ENCODE measurements around the gene ALPK3. TPM values are rescaled to one million over a fixed set of nuclear protein-coding genes. Genes with fewer than 3 reads are reported as not detected.
A peak's percentile ranks its signal among the peaks of the same experiment; 100 is the strongest.

Gene ALPK3
- total RNA-seq, 4 donors from 2014 or later: 0.88 to 6.3 (median 3.4) TPM

GRCh38 chr15:84811828-84812227, 5.3 kb upstream of the ALPK3 start:
- H3K36me3 ChIP-seq: no peaks in the 10 kb centered on the region
- no peak overlapping the region for H3K4me3 ChIP-seq
- TF ChIP-seq POLR2A (IDR thresholded peaks at IDR 0.05): no peak
- TF ChIP-seq CTCF (IDR thresholded peaks at IDR 0.05): no peak
- no peaks in the 10 kb centered on the region for H3K9me3 ChIP-seq
- DNase-seq: no peak
- H3K4me1 ChIP-seq: no peaks in the 10 kb centered on the region
- no peak overlapping the region for H3K27ac ChIP-seq
- H3K27me3 ChIP-seq: no peaks in the 10 kb centered on the region
- intact Hi-C loops (cut with DNase I; ENCODE audit: low total_unique reads): no loop called here

GRCh38 chr15:84812842-84813241, 4.3 kb upstream of the ALPK3 start:
- Histone ChIP-seq H3K4me1 (no peaks in the 10 kb centered on the region), H3K36me3 (no peaks in the 10 kb centered on the region), H3K4me3 (no peak overlapping the region), H3K9me3 (no peaks in the 10 kb centered on the region), H3K27me3 (no peaks in the 10 kb centered on the region), H3K27ac (no peak overlapping the region)
- intact Hi-C loops (cut with DNase I; ENCODE audit: low total_unique reads): no loop called here
- peak in 1 of 2 donors; percentile 7 for DNase-seq
- TF ChIP-seq POLR2A (IDR thresholded peaks at IDR 0.05) (no peak), CTCF (IDR thresholded peaks at IDR 0.05) (no peak)

- H3K27ac ChIP-seq: no peak overlapping the region
- intact Hi-C loops (cut with DNase I; ENCODE audit: low total_unique reads): no loop called here
- H3K36me3 ChIP-seq: no peaks in the 10 kb centered on the region
- no peak overlapping the region for H3K4me3 ChIP-seq
- no peaks in the 10 kb centered on the region for H3K4me1 ChIP-seq
- H3K27me3 ChIP-seq: no peaks in the 10 kb centered on the region
- DNase-seq: peak in 1 of 2 donors; percentile 1
- no peak for TF ChIP-seq CTCF (IDR thresholded peaks at IDR 0.05)
- no peak for TF ChIP-seq POLR2A (IDR thresholded peaks at IDR 0.05)
- H3K9me3 ChIP-seq: no peaks in the 10 kb centered on the region
Observed at GRCh38 chr15:84813435-84813834, 3.7 kb upstream of the ALPK3 start.

GRCh38 chr15:84813931-84814330, 3.2 kb upstream of the ALPK3 start:
- TF ChIP-seq CTCF (IDR thresholded peaks at IDR 0.05): no peak
- no peak for TF ChIP-seq POLR2A (IDR thresholded peaks at IDR 0.05)
- H3K27me3 ChIP-seq: no peaks in the 10 kb centered on the region
- no peak for DNase-seq
- intact Hi-C loops (cut with DNase I; ENCODE audit: low total_unique reads): no loop called here
- no peak overlapping the region for H3K27ac ChIP-seq
- no peaks in the 10 kb centered on the region for H3K36me3 ChIP-seq
- no peaks in the 10 kb centered on the region for H3K4me1 ChIP-seq
- no peaks in the 10 kb centered on the region for H3K9me3 ChIP-seq
- H3K4me3 ChIP-seq: no peak overlapping the region

- H3K27ac ChIP-seq: no peak overlapping the region
- H3K4me1 ChIP-seq: no peaks in the 10 kb centered on the region
- no peaks in the 10 kb centered on the region for H3K36me3 ChIP-seq
- intact Hi-C loops (cut with DNase I; ENCODE audit: low total_unique reads): no loop called here
- no peak for DNase-seq
- H3K4me3 ChIP-seq: no peak overlapping the region
- H3K27me3 ChIP-seq: no peaks in the 10 kb centered on the region
- H3K9me3 ChIP-seq: no peaks in the 10 kb centered on the region
- TF ChIP-seq CTCF (IDR thresholded peaks at IDR 0.05): no peak
- no peak for TF ChIP-seq POLR2A (IDR thresholded peaks at IDR 0.05)
Observed at GRCh38 chr15:84814916-84815315, 2.2 kb upstream of the ALPK3 start.
